Central memory CD4-positive, alpha-beta T cell (primary cell): ENCODE results near the gene ERP27.

Source experiments
- DNase-seq: peaks from one replicate; pipeline ENCODE4 v3.0.0; 2022
- total RNA-seq, 3 experiments: gene quantifications; one replicate each; lab custom pipeline; 2026; lab: John Stamatoyannopoulos, UW

The ERP27 gene
- 0.46 to 17.6 (median 8.8) reads per million in 3 experiments for total RNA-seq

GRCh38 chr12:14938301-14938700, at the start of gene ERP27:
Gene ERP27 (minus strand): TSS chr12:14938537. CDS start chr12:14938508, 29 bp downstream.
- no peak for DNase-seq

GRCh38 chr12:14988035-14988434, 49.7 kb upstream of the ERP27 start:
- no peak for DNase-seq

- no peak for DNase-seq
These were observed 48.1 kb upstream of the ERP27 start for GRCh38 chr12:14986449-14986848.

- DNase-seq, result no peak
These were observed 46.5 kb upstream of the ERP27 start for GRCh38 chr12:14984766-14985285.

GRCh38 chr12:14984036-14984435, 45.7 kb upstream of the ERP27 start:
- DNase-seq, result no peak

- no peak for DNase-seq
These were observed 44.7 kb upstream of the ERP27 start for GRCh38 chr12:14982991-14983390.

GRCh38 chr12:14982562-14982961, 44.2 kb upstream of the ERP27 start:
- DNase-seq, result no peak

- no peak for DNase-seq
These were observed 42.7 kb upstream of the ERP27 start for GRCh38 chr12:14981049-14981448.

- no peak for DNase-seq
These were observed 41.1 kb upstream of the ERP27 start for GRCh38 chr12:14979468-14979867.

- DNase-seq, result no peak
These were observed 38.3 kb upstream of the ERP27 start for GRCh38 chr12:14976658-14977057.

GRCh38 chr12:14975457-14975856, 37.1 kb upstream of the ERP27 start:
- no peak for DNase-seq

- no peak for DNase-seq
These were observed 36.3 kb upstream of the ERP27 start for GRCh38 chr12:14974633-14975032.

GRCh38 chr12:14972816-14973215, 34.5 kb upstream of the ERP27 start, which contains the start of gene PDE6H:
Gene PDE6H (plus strand): TSS chr12:14973042. CDS start chr12:14978013, 4,971 bp downstream.
- DNase-seq, result no peak

- no peak for DNase-seq
These were observed 32.1 kb upstream of the ERP27 start for GRCh38 chr12:14970473-14970872.

GRCh38 chr12:14968478-14968877, 30.1 kb upstream of the ERP27 start:
- no peak for DNase-seq

- no peak for DNase-seq
These were observed 26.9 kb upstream of the ERP27 start for GRCh38 chr12:14965221-14965620.

GRCh38 chr12:14964406-14964805, 26.1 kb upstream of the ERP27 start:
- DNase-seq, result no peak

GRCh38 chr12:14963520-14963919, 25.2 kb upstream of the ERP27 start:
- no peak for DNase-seq

- DNase-seq, result no peak
These were observed 24.5 kb upstream of the ERP27 start for GRCh38 chr12:14962797-14963196.

- no peak for DNase-seq
These were observed 23.8 kb upstream of the ERP27 start for GRCh38 chr12:14962153-14962539.

- peak; percentile 95 for DNase-seq
These were observed 23.3 kb upstream of the ERP27 start, which contains the start of gene ARHGDIB for GRCh38 chr12:14961466-14962152. Gene ARHGDIB (minus strand): TSS chr12:14961601. CDS start chr12:14950712, 10,889 bp downstream.

GRCh38 chr12:14960548-14961465, 22.5 kb upstream of the ERP27 start:
- DNase-seq, result peak; percentile 75

GRCh38 chr12:14959916-14960496, 21.7 kb upstream of the ERP27 start:
- DNase-seq, result no peak
